ENCODE results near the gene DUOXA2. TPM values are rescaled to one million over a fixed set of nuclear protein-coding genes. Genes with fewer than 3 reads are reported as not detected.
A peak's percentile ranks its signal among the peaks of the same experiment; 100 is the strongest.

DUOXA2 gene
- total RNA-seq, 2 experiments from 2014 or later = not detected

- CTCF ChIA-PET = interaction anchor here (1.1 to 1.2 kb wide), 2 partner anchors 11 to 94 kb away, joined by 3 to 4 read pairs; no protein-coding TSS in a partner anchor
- Mint-ChIP-seq H3K36me3 (ENCODE audit: low read depth) (no peaks in the 10 kb centered on the region), H3K4me1 (ENCODE audit: low read depth) (peaks cover 13% of the 10 kb centered on the region), H3K27me3 (ENCODE audit: low read depth) (peaks cover 51% of the 10 kb centered on the region), H3K4me3 (no peak overlapping the region), H3K9me3 (ENCODE audit: insufficient read depth) (no peaks in the 10 kb centered on the region), H3K27ac (no peak overlapping the region)
- POLR2A ChIA-PET = no interaction called here
- DNase-seq (no peak), ATAC-seq (no peak)
Measured at GRCh38 chr15:45121020-45121419, 6.9 kb downstream of the DUOXA2 start.

DNA sequence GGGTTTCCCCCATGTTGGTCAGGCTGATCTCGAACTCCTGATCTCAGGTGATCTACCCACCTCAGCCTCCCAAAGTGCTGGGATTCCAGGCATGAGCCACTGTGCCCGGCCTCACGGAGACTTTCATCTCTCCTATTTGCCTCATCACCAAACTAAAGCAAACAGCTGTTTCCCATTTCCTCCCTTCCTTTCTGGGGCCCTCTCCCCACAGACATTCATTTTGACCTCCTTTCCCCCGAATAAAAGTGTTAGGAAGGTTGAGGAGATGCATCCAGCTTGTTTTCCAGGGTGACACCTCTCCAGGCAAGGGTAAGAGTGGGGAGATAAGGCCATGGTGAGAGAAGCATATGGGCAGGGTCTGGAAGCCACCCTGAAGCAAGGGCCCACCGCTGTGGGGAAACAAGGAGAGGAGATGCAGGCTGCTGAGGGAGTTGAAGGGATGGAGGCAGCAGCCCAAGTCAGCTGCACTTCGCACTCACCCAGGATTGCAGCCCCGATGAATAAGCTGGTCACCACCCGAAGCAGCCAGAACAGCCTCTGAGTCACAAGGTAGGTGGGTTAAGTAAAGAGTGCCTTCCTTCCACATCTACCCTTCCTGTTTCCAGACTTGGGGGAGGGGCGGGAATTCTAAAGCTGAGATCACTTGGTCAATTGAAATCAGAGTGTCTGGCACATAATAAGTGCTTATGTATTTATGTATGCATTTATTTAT is 7.7 kb downstream of the DUOXA2 start:
- H3K4me3 Mint-ChIP-seq = no peak overlapping the region
- POLR2A ChIA-PET = no interaction called here
- CTCF ChIA-PET = interaction anchor here (1.1 to 1.2 kb wide), 2 partner anchors 12 to 94 kb away, joined by 3 to 4 read pairs; no protein-coding TSS in a partner anchor
- no peak overlapping the region for H3K27ac Mint-ChIP-seq
- no peak for ATAC-seq
- DNase-seq = no peak
- peaks cover 49% of the 10 kb centered on the region for H3K27me3 Mint-ChIP-seq (ENCODE audit: low read depth)
- peaks cover 10% of the 10 kb centered on the region for H3K4me1 Mint-ChIP-seq (ENCODE audit: low read depth)
- no peaks in the 10 kb centered on the region for H3K36me3 Mint-ChIP-seq (ENCODE audit: low read depth)
- no peaks in the 10 kb centered on the region for H3K9me3 Mint-ChIP-seq (ENCODE audit: insufficient read depth)

DNA sequence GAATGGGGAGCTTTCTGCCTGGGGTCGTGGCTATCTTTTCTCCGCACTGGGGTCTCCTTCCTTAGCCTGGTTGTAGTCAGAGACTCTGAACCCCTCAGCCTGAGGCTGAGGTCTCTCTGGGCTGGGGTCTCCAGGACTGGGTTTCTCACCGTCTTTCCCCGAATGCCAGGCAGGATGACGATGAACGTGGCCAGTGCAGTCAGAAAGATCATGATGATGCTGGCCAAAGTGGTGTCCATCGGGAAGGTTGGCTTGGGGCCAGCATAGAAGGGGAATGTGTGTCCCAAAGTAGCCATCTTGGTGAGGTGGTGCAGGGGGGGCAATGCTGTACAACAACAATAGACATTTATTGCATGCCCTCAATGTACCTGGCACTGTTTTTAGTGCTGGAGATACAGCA is 8.6 kb downstream of the DUOXA2 start:
- ChIA-PET CTCF (interaction anchor here (0.8 kb wide), 1 partner anchor 82 kb away, joined by 4 read pairs; no protein-coding TSS in a partner anchor), POLR2A (no interaction called here)
- no peaks in the 10 kb centered on the region for H3K9me3 Mint-ChIP-seq (ENCODE audit: insufficient read depth)
- no peak overlapping the region for H3K4me3 Mint-ChIP-seq
- no peaks in the 10 kb centered on the region for H3K36me3 Mint-ChIP-seq (ENCODE audit: low read depth)
- peaks cover 45% of the 10 kb centered on the region for H3K27me3 Mint-ChIP-seq (ENCODE audit: low read depth)
- H3K27ac Mint-ChIP-seq = no peak overlapping the region
- no peak for ATAC-seq
- peaks cover 3% of the 10 kb centered on the region for H3K4me1 Mint-ChIP-seq (ENCODE audit: low read depth)
- no peak for DNase-seq

- Mint-ChIP-seq H3K27ac (no peak overlapping the region), H3K4me3 (no peak overlapping the region), H3K9me3 (ENCODE audit: insufficient read depth) (no peaks in the 10 kb centered on the region), H3K27me3 (ENCODE audit: low read depth) (peaks cover 47% of the 10 kb centered on the region), H3K36me3 (ENCODE audit: low read depth) (no peaks in the 10 kb centered on the region), H3K4me1 (ENCODE audit: low read depth) (no peaks in the 10 kb centered on the region)
- DNase-seq = no peak
- ATAC-seq = no peak
- ChIA-PET POLR2A (no interaction called here), CTCF (interaction anchor here (0.8 kb wide), 1 partner anchor 81 kb away, joined by 4 read pairs; no protein-coding TSS in a partner anchor)
Measured at GRCh38 chr15:45123397-45123796, 9.3 kb downstream of the DUOXA2 start.

GRCh38 chr15:45126535-45127158 is 12.5 kb downstream of the DUOXA2 start:
- peak; percentile 51 for DNase-seq
- Mint-ChIP-seq H3K27me3 (ENCODE audit: low read depth) (peaks cover 59% of the 10 kb centered on the region), H3K9me3 (ENCODE audit: insufficient read depth) (no peaks in the 10 kb centered on the region), H3K4me1 (ENCODE audit: low read depth) (no peaks in the 10 kb centered on the region), H3K36me3 (ENCODE audit: low read depth) (no peaks in the 10 kb centered on the region), H3K27ac (no peak overlapping the region), H3K4me3 (no peak overlapping the region)
- ATAC-seq = no peak
- CTCF ChIA-PET = interaction anchor here (0.7 to 3.5 kb wide), 18 partner anchors 8 to 274 kb away, joined by 3 to 25 read pairs (median 5); partner anchors contain the start of gene DUOXA2
- POLR2A ChIA-PET = no interaction called here

DNA sequence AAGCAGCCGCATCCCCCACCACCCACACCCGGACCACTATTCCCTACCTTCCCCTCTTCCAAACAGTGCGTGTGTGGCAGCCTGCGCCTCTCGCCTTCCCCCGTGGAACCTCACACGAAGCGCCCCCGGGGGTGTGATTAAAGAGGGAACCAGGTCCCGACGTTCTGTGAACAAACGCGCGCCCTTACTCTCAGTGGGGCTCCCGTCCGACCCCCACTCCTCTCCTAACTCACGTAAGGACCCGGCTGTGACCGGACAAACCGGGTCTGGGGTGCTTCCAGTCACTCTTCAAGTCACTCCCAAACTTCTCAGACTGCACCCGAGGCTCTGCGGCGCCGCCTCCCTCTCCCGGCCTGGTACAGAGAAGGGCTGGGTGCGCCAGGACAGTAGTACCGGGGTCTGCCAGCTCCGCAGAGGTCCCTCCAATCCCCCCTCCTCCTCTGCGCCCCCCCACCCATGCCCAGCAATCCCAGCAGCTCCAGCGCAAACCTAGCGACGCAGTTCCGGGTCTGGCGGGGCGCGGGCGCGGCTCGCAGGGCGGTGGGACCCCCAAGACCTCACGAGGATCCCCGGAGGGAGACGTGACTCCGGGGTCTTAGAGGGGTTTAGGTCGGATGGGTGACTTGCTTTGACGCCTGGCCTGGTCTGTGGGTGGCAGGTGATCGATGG is 15.0 kb downstream of the DUOXA2 start:
- H3K9me3 Mint-ChIP-seq (ENCODE audit: insufficient read depth) = no peaks in the 10 kb centered on the region
- no peak overlapping the region for H3K27ac Mint-ChIP-seq
- ChIA-PET POLR2A (no interaction called here), CTCF (interaction anchor here (3.6 kb wide), 1 partner anchor 11 kb away, joined by 28 read pairs; no protein-coding TSS in a partner anchor)
- H3K36me3 Mint-ChIP-seq (ENCODE audit: low read depth) = no peaks in the 10 kb centered on the region
- peaks cover 71% of the 10 kb centered on the region for H3K27me3 Mint-ChIP-seq (ENCODE audit: low read depth)
- no peak overlapping the region for H3K4me3 Mint-ChIP-seq
- no peaks in the 10 kb centered on the region for H3K4me1 Mint-ChIP-seq (ENCODE audit: low read depth)
- no peak for DNase-seq
- ATAC-seq = no peak

- ATAC-seq (peak; percentile 68), DNase-seq (peak; percentile 41)
- Mint-ChIP-seq H3K4me1 (ENCODE audit: low read depth) (peaks cover 2% of the 10 kb centered on the region), H3K36me3 (ENCODE audit: low read depth) (no peaks in the 10 kb centered on the region), H3K27ac (no peak within 1 kb of the TSS), H3K27me3 (ENCODE audit: low read depth) (peaks cover 76% of the 10 kb centered on the region), H3K4me3 (no peak within 1 kb of the TSS), H3K9me3 (ENCODE audit: insufficient read depth) (no peaks in the 10 kb centered on the region)
- ChIA-PET POLR2A (no interaction called here), CTCF (interaction anchor here (3.6 kb wide), 1 partner anchor 12 kb away, joined by 28 read pairs; no protein-coding TSS in a partner anchor)
Measured at GRCh38 chr15:45129651-45130129, 15.6 kb downstream of the DUOXA2 start, which contains the start of the genes DUOX1 and DUOXA1. Gene DUOX1 (plus strand): TSS chr15:45129994. CDS start chr15:45131967, 1,973 bp downstream. Gene DUOXA1 (minus strand): TSS chr15:45129879. CDS start chr15:45123014, 6,865 bp downstream.

GRCh38 chr15:45130291-45131000 is 16.3 kb downstream of the DUOXA2 start:
- Mint-ChIP-seq H3K9me3 (ENCODE audit: insufficient read depth) (no peaks in the 10 kb centered on the region), H3K4me3 (no peak overlapping the region), H3K4me1 (ENCODE audit: low read depth) (peaks cover 5% of the 10 kb centered on the region), H3K27ac (no peak overlapping the region), H3K27me3 (ENCODE audit: low read depth) (peaks cover 72% of the 10 kb centered on the region), H3K36me3 (ENCODE audit: low read depth) (no peaks in the 10 kb centered on the region)
- CTCF ChIA-PET = interaction anchor here (3.6 kb wide), 1 partner anchor 12 kb away, joined by 28 read pairs; no protein-coding TSS in a partner anchor
- DNase-seq (no peak), ATAC-seq (no peak)
- POLR2A ChIA-PET = no interaction called here

GRCh38 chr15:45131510-45131909 is 17.4 kb downstream of the DUOXA2 start:
- DNase-seq (no peak), ATAC-seq (no peak)
- no peaks in the 10 kb centered on the region for H3K9me3 Mint-ChIP-seq (ENCODE audit: insufficient read depth)
- peaks cover 67% of the 10 kb centered on the region for H3K27me3 Mint-ChIP-seq (ENCODE audit: low read depth)
- CTCF ChIA-PET = interaction anchor here (0.6 to 3.6 kb wide), 2 partner anchors 13 to 665 kb away, joined by 3 to 28 read pairs; no protein-coding TSS in a partner anchor
- H3K36me3 Mint-ChIP-seq (ENCODE audit: low read depth) = no peaks in the 10 kb centered on the region
- POLR2A ChIA-PET = interaction anchor here (0.6 kb wide), 1 partner anchor 207 kb away, joined by 3 read pairs; no protein-coding TSS in a partner anchor
- H3K4me1 Mint-ChIP-seq (ENCODE audit: low read depth) = peaks cover 7% of the 10 kb centered on the region
- H3K27ac Mint-ChIP-seq = no peak overlapping the region
- no peak overlapping the region for H3K4me3 Mint-ChIP-seq

DNA sequence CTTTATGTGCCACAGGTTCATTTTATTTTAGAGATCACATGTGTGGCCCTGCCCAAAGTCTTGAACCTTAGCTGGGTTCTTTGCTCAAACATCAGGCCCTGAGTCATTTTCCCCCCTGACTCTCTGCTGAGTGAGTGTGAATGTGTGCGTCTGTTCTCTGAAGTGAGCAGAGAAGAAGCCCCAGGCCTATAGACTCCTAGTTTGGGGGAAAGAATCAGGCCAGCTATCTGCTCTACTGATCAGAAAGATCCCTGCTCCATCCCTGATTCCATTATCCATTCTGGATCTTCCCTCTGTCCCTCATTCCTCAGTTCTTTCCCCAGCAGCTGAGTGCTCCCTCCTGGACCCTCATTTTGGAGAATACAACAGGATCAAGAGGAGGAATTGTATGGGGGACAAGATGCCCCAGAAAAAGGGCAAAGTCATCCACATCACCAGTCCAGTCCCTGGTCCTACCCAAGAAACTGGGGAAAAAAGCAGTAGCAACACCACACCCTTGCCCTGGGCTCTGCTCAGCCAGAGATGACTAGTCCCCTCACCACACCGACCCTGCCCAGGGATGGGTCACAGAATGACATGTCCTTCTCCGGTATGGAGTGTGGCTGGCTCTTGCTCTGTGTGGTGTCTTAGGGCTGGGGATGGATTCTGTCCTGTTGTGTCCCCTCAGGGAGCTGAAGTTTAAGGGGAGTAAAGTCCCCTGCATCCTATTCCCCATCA is 18.9 kb downstream of the DUOXA2 start:
- H3K27me3 Mint-ChIP-seq (ENCODE audit: low read depth) = peaks cover 63% of the 10 kb centered on the region
- peaks cover 7% of the 10 kb centered on the region for H3K4me1 Mint-ChIP-seq (ENCODE audit: low read depth)
- POLR2A ChIA-PET = no interaction called here
- CTCF ChIA-PET = interaction anchor here (1.1 to 3.6 kb wide), 3 partner anchors 15 to 35 kb away, joined by 4 to 28 read pairs (median 7); no protein-coding TSS in a partner anchor
- H3K9me3 Mint-ChIP-seq (ENCODE audit: insufficient read depth) = no peaks in the 10 kb centered on the region
- H3K27ac Mint-ChIP-seq = no peak overlapping the region
- no peak overlapping the region for H3K4me3 Mint-ChIP-seq
- H3K36me3 Mint-ChIP-seq (ENCODE audit: low read depth) = no peaks in the 10 kb centered on the region
- no peak for ATAC-seq
- DNase-seq = no peak
